ENCODE measurements around the gene BPIFB6. TPM values are rescaled to one million over a fixed set of nuclear protein-coding genes. Genes with fewer than 3 reads are reported as not detected.

BPIFB6 gene
- total and polyA plus RNA-seq, 10 of the 15 experiments (the other 5 are each of a cell fraction or from before 2014, with no cell fraction given), result not detected

DNA sequence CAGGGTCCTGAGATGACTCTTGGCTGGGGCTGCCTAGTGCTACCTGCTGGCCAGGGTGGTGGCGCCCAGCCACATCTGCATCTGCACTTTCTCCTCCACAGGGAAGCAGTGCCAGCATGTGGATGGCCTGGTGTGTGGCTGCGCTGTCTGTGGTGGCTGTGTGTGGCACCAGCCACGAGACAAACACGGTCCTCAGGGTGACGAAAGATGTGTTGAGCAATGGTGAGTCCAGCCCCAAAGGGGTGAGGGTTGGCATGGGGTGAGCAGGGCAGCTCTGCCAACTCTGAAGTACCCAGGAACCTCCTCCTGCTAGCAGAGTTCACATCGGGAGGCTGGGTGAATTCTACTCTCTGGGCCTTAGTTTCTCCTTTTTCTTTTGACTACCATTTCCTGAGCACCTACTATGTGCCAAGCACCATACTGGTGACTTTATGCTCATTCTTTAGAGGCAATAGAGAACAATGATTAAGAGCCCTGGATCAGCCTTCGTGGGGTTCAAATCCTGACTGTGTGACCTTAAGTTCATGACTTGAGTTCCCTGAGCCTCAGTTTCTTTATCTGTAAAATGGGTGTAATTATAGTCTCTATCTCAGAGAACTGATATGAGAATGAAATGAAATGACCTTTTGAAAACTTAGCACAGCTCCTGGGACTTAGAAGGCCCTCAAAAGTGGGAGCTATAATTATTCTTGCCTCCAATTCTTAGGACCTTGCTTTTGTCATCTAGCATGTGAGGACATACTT, 50.1 kb downstream of the BPIFB6 start:
- DNase-seq (ENCODE audit: low read depth, low spot score) (no peak), FAIRE-seq (no peak), ATAC-seq (no peak)
- H3K36me3 ChIP-seq (ENCODE audit: control insufficient read depth in 2 of 2, insufficient read depth in 2 of 2, low read length in 1 of 2), result no peaks in the 10 kb centered on the region
- no peak overlapping the region for H3K9ac ChIP-seq (ENCODE audit: control insufficient read depth, insufficient read depth, low read length)
- intact Hi-C loops (cut with micrococcal nuclease; ENCODE audit: unreplicated experiment), result no loop called here
- no peak overlapping the region for H3K4me3 ChIP-seq
- 47% methylated on average over 7 of the region's 7 CpGs for WGBS (ENCODE audit: insufficient coverage, insufficient replicate concordance, low lambda C conversion rate, missing lambda C conversion rate)
- H3K27me3 ChIP-seq (replicated peaks in 1 of 2; ENCODE audit: control insufficient read depth in 2 of 2, insufficient read depth in 2 of 2, low read length in 1 of 2), result peaks cover 0 to 4% of the 10 kb centered on the region in 2 experiments; a peak in 2 of 4 replicates
- no peak overlapping the region for H2AFZ ChIP-seq (ENCODE audit: control insufficient read depth, low read depth, low read length)
- POLR2A ChIA-PET, result no interaction called here
- SMC1A ChIA-PET (ENCODE audit: uncharacterized antibody, unreplicated experiment), result no interaction called here
- RAD21 ChIA-PET (ENCODE audit: unreplicated experiment), result no interaction called here
- H4K20me1 ChIP-seq (ENCODE audit: control insufficient read depth, insufficient read depth), result no peaks in the 10 kb centered on the region
- H3K4me1 ChIP-seq (ENCODE audit: control insufficient read depth, insufficient read depth, low read length), result no peaks in the 10 kb centered on the region
- TF ChIP-seq HDGF (IDR thresholded peaks at IDR 0.05), result no peak
- no peak for TF ChIP-seq NFYA (IDR thresholded peaks at IDR 0.05; ENCODE audit: borderline replicate concordance, low read depth, low read length)
- no peak for TF ChIP-seq RAD51 (IDR thresholded peaks at IDR 0.05)
- TF ChIP-seq RBBP5 (conservative IDR thresholded peaks at IDR 0.05), result no peak
- TF ChIP-seq MTA2 (IDR thresholded peaks at IDR 0.05; ENCODE audit: low read depth), result no peak
- no peak for TF ChIP-seq SMC3 (IDR thresholded peaks at IDR 0.05; ENCODE audit: borderline replicate concordance, low read length)
- no peak for TF ChIP-seq JUNB (IDR thresholded peaks at IDR 0.05)
- no peak for TF ChIP-seq NFIC (IDR thresholded peaks at IDR 0.05; ENCODE audit: low read depth, low read length)
- no peak for TF ChIP-seq SMARCA5 (IDR thresholded peaks at IDR 0.05)
- no peak overlapping the region for H3K4me2 ChIP-seq (ENCODE audit: control insufficient read depth, insufficient read depth)
- CTCF ChIA-PET, result no interaction called here
- in situ Hi-C loops (cut with MboI), result no loop called here
- no TSS peak for BruUV-seq (replicated peaks)
- H3K9me3 ChIP-seq (replicated peaks; ENCODE audit: control insufficient read depth, insufficient read depth, low read length), result no peaks in the 10 kb centered on the region
- no peak overlapping the region for H3K27ac ChIP-seq (ENCODE audit: control insufficient read depth, insufficient read depth)
- no peaks in the 10 kb centered on the region for H3K79me2 ChIP-seq (ENCODE audit: control insufficient read depth, insufficient read depth, low read length)

DNA sequence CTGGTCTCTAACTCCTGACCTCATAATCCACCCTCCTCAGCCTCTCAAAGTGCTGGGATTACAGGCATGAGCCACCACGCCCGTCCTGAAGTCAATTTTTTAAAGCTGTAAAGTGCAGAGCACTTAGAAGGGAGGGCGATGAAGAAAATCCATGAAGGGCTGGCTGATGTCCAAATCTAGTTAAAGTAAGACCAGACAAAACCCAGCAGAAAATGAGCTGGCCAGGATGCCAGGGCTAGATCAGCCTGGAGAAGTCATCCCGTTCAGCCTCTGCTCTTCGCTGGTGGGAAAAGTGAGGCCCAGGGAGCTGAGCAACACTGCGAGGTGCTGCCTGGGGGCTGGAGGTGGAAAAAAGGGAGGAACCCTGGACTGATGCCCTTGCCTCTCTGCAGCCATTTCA, 51.1 kb downstream of the BPIFB6 start:
- no peaks in the 10 kb centered on the region for H4K20me1 ChIP-seq (ENCODE audit: control insufficient read depth, insufficient read depth)
- no peak overlapping the region for H2AFZ ChIP-seq (ENCODE audit: control insufficient read depth, low read depth, low read length)
- ChIA-PET POLR2A (no interaction called here), RAD21 (ENCODE audit: unreplicated experiment) (interaction anchor here (0.5 to 0.6 kb wide), 2 partner anchors 217 to 339 kb away, joined by 3 read pairs; no protein-coding TSS in a partner anchor), CTCF (no interaction called here), SMC1A (ENCODE audit: uncharacterized antibody, unreplicated experiment) (no interaction called here)
- DNase-seq (ENCODE audit: low read depth, low spot score), result no peak
- intact Hi-C loops (cut with micrococcal nuclease; ENCODE audit: unreplicated experiment), result no loop called here
- H3K36me3 ChIP-seq (ENCODE audit: control insufficient read depth in 2 of 2, insufficient read depth in 2 of 2, low read length in 1 of 2), result no peaks in the 10 kb centered on the region
- H3K4me2 ChIP-seq (ENCODE audit: control insufficient read depth, insufficient read depth), result no peak overlapping the region
- no peak overlapping the region for H3K27ac ChIP-seq (ENCODE audit: control insufficient read depth, insufficient read depth)
- no peak for FAIRE-seq
- no peak overlapping the region for H3K9ac ChIP-seq (ENCODE audit: control insufficient read depth, insufficient read depth, low read length)
- in situ Hi-C loops (cut with MboI), result no loop called here
- BruUV-seq (replicated peaks), result no TSS peak
- H3K4me1 ChIP-seq (ENCODE audit: control insufficient read depth, insufficient read depth, low read length), result no peaks in the 10 kb centered on the region
- no peaks in the 10 kb centered on the region for H3K79me2 ChIP-seq (ENCODE audit: control insufficient read depth, insufficient read depth, low read length)
- H3K4me3 ChIP-seq, result no peak overlapping the region
- ATAC-seq, result no peak
- peaks cover 0 to 4% of the 10 kb centered on the region in 2 experiments; a peak in 2 of 4 replicates for H3K27me3 ChIP-seq (replicated peaks in 1 of 2; ENCODE audit: control insufficient read depth in 2 of 2, insufficient read depth in 2 of 2, low read length in 1 of 2)
- 15% methylated on average over 6 of the region's 6 CpGs for WGBS (ENCODE audit: insufficient coverage, insufficient replicate concordance, low lambda C conversion rate, missing lambda C conversion rate)
- H3K9me3 ChIP-seq (replicated peaks; ENCODE audit: control insufficient read depth, insufficient read depth, low read length), result no peaks in the 10 kb centered on the region
- TF ChIP-seq NBN (IDR thresholded peaks at IDR 0.05) (no peak), FOXM1 (IDR thresholded peaks at IDR 0.05; ENCODE audit: low read depth, low read length) (no peak), ZZZ3 (IDR thresholded peaks at IDR 0.05; ENCODE audit: control insufficient read depth, insufficient read length, low read depth) (no peak), IKZF1 (conservative IDR thresholded peaks at IDR 0.05) (no peak), DPF2 (IDR thresholded peaks at IDR 0.05) (no peak), MTA2 (IDR thresholded peaks at IDR 0.05; ENCODE audit: low read depth) (no peak), JUND (IDR thresholded peaks at IDR 0.05; ENCODE audit: low read depth, low read length) (no peak), ZNF274 (IDR thresholded peaks at IDR 0.05; ENCODE audit: insufficient read depth, insufficient read length) (no peak)
- TF ChIP-seq, protein P1, sequence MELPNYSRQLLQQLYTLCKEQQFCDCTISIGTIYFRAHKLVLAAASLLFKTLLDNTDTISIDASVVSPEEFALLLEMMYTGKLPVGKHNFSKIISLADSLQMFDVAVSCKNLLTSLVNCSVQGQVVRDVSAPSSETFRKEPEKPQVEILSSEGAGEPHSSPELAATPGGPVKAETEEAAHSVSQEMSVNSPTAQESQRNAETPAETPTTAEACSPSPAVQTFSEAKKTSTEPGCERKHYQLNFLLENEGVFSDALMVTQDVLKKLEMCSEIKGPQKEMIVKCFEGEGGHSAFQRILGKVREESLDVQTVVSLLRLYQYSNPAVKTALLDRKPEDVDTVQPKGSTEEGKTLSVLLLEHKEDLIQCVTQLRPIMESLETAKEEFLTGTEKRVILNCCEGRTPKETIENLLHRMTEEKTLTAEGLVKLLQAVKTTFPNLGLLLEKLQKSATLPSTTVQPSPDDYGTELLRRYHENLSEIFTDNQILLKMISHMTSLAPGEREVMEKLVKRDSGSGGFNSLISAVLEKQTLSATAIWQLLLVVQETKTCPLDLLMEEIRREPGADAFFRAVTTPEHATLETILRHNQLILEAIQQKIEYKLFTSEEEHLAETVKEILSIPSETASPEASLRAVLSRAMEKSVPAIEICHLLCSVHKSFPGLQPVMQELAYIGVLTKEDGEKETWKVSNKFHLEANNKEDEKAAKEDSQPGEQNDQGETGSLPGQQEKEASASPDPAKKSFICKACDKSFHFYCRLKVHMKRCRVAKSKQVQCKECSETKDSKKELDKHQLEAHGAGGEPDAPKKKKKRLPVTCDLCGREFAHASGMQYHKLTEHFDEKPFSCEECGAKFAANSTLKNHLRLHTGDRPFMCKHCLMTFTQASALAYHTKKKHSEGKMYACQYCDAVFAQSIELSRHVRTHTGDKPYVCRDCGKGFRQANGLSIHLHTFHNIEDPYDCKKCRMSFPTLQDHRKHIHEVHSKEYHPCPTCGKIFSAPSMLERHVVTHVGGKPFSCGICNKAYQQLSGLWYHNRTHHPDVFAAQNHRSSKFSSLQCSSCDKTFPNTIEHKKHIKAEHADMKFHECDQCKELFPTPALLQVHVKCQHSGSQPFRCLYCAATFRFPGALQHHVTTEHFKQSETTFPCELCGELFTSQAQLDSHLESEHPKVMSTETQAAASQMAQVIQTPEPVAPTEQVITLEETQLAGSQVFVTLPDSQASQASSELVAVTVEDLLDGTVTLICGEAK (IDR thresholded peaks at IDR 0.05; ENCODE audit: borderline replicate concordance), result no peak

All from GM12878 (cell line).